ENCODE data around the gene SUSD4.

- no peak for TF ChIP-seq CTCF (IDR thresholded peaks at IDR 0.05)
- TF ChIP-seq EZH2phosphoT487 (IDR thresholded peaks at IDR 0.05): no peak
- TF ChIP-seq EZH2 (IDR thresholded peaks at IDR 0.05): no peak
Observed at GRCh38 chr1:223224465-223224864, 139.5 kb downstream of the SUSD4 start.
